Stomach (tissue), 9 donors: ENCODE measurements around the gene HAVCR1. TPM values are rescaled to one million over a fixed set of nuclear protein-coding genes. Genes with fewer than 3 reads are reported as not detected.

Source experiments
- DNase-seq, 2 donors: peaks; one replicate each; pipeline versions ENCODE4 v3.0.0 to v3.0.0-alpha.2; 2013 to 2019
- H3K27ac ChIP-seq, 5 donors: fragments of 200-600 bp in 4 of 5; sonication (generic) in 4 of 5; one replicate each; pipeline ENCODE4 v1.5.1; 2013 to 2019; ENCODE audit warnings: mild to moderate bottlenecking in 1 of 5, moderate library complexity in 1 of 5
- H3K27me3 ChIP-seq, 3 donors: fragments of 200-600 bp; sonication (generic); one replicate each; pipeline ENCODE4 v1.5.1; 2017 to 2019; ENCODE audit warnings: mixed run types in 1 of 3
- H3K36me3 ChIP-seq, 4 donors: fragments of 200-600 bp; sonication (generic); 1 replicate in 3 of 4; 2 replicates in 1 of 4; pipeline ENCODE4 v1.5.1; 2016 to 2019
- H3K4me1 ChIP-seq, 4 donors: fragments of 200-600 bp; sonication (generic); one replicate each; pipeline ENCODE4 v1.5.1; 2016 to 2019
- H3K4me3 ChIP-seq, 4 donors: fragments of 200-600 bp; sonication (generic) in 3 of 4; one replicate each; pipeline ENCODE4 v1.5.1; 2016 to 2019; ENCODE audit warnings: mild to moderate bottlenecking in 1 of 4
- H3K9me3 ChIP-seq, 4 donors: fragments of 200-600 bp; sonication (generic); one replicate each; pipeline ENCODE4 v1.5.1; 2016 to 2019
- EP300 ChIP-seq: sonication (generic); formaldehyde crosslinking; IDR thresholded peaks from one replicate; pipeline ENCODE4 v1.6.1; 2017; ENCODE audit warnings: antibody characterized with exemption
- POLR2A ChIP-seq, 4 donors: fragments of 450-650 bp; IDR thresholded peaks; one replicate each; pipeline ENCODE4 v1.6.1; 2016; ENCODE audit warnings: antibody characterized with exemption in 4 of 4, control low read depth in 2 of 4, mild to moderate bottlenecking in 1 of 4, moderate library complexity in 1 of 4
- POLR2AphosphoS5 ChIP-seq, 3 donors: sonication (generic); formaldehyde crosslinking; IDR thresholded peaks; one replicate each; pipeline ENCODE4 v1.6.1; 2016; ENCODE audit warnings: antibody characterized with exemption in 3 of 3
- WGBS, 5 donors: extraction: QIAGEN DNeasy Blood & Tissue Kit in 3 of 5; methylation state at CpG; one replicate each; pipeline versions ENCODE4 v1.1.5 to v1.1.7; 2013 to 2018; 5-methylcytosine and 5-hydroxymethylcytosine counted together
- intact Hi-C: fragments of 100-400 bp; cut with DNase I; formaldehyde crosslinking; loops from one replicate; pipeline ENCODE4 v1.15.1; 2023; ENCODE audit warnings: low total_unique reads
- polyA plus RNA-seq, 3 donors: library from polyadenylated mRNA; stranded (reverse); fragments of 200-250 nt; gene quantifications; one replicate each; pipeline ENCODE4 v1.2.3, GENCODE V29; 2013
- total RNA-seq, 5 donors: library from RNA; depleted of rRNA; stranded (reverse); fragments of >200 nt; gene quantifications; one replicate each; pipeline versions ENCODE4 v1.1.0 to v1.2.3, GENCODE V29; 2014 to 2016
- TF ChIP-seq, protein P1 (sequence below), 7 experiments: fragments of 450-650 bp in 4 of 7; fragments of 200-600 bp in 3 of 7; sonication (generic) in 3 of 7; IDR thresholded peaks; one replicate each; pipeline ENCODE4 v1.5.1; 2016 to 2019; ENCODE audit warnings: antibody characterized with exemption in 7 of 7, control low read depth in 2 of 7, mild to moderate bottlenecking in 1 of 7
- donor health status: healthy with polysubstance abuse.
- donor health status: Bipolar disorder and iron deficiency.
- donor health status: healthy.

The HAVCR1 gene
- total and polyA plus RNA-seq, 8 donors = 2.0 TPM; not detected in 6

DNA sequence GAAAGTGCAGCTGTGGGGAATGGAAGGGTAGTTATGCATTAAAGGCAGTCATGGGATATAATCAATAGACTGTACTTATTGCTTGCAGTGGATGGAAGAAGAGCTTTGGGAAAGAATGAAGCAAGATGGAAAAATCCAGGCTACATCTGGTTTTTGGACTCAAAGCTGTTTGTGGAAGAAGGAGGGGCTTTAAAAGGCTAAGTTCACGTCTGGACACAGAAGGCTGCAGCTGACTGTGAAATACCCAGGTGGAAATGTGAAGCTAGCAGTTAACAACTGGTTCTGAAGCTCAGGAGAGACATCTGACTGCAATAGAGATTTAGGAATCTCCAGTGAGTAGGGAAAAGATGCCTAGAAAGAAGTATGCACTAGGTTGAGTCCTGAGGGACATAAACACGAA lies 52.7 kb downstream of the HAVCR1 start:
- no peak overlapping the region for H3K4me3 ChIP-seq
- no peak for DNase-seq
- peaks cover 0 to 9% (median 6%) of the 10 kb centered on the region in 4 donors for H3K9me3 ChIP-seq
- TF ChIP-seq EP300 (no peak), POLR2A (IDR thresholded peaks at IDR 0.05) (no peak), POLR2AphosphoS5 (IDR thresholded peaks at IDR 0.05) (no peak)
- TF ChIP-seq, protein P1, sequence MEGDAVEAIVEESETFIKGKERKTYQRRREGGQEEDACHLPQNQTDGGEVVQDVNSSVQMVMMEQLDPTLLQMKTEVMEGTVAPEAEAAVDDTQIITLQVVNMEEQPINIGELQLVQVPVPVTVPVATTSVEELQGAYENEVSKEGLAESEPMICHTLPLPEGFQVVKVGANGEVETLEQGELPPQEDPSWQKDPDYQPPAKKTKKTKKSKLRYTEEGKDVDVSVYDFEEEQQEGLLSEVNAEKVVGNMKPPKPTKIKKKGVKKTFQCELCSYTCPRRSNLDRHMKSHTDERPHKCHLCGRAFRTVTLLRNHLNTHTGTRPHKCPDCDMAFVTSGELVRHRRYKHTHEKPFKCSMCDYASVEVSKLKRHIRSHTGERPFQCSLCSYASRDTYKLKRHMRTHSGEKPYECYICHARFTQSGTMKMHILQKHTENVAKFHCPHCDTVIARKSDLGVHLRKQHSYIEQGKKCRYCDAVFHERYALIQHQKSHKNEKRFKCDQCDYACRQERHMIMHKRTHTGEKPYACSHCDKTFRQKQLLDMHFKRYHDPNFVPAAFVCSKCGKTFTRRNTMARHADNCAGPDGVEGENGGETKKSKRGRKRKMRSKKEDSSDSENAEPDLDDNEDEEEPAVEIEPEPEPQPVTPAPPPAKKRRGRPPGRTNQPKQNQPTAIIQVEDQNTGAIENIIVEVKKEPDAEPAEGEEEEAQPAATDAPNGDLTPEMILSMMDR (IDR thresholded peaks at IDR 0.05) = no peak
- no peaks in the 10 kb centered on the region for H3K4me1 ChIP-seq
- intact Hi-C loops = no loop called here
- H3K27me3 ChIP-seq = no peaks in the 10 kb centered on the region
- no peaks in the 10 kb centered on the region for H3K36me3 ChIP-seq
- no peak overlapping the region for H3K27ac ChIP-seq
- WGBS, 5 donors = 51 to 71% (median 68%) methylated on average over 2 of the region's 2 CpGs

DNA sequence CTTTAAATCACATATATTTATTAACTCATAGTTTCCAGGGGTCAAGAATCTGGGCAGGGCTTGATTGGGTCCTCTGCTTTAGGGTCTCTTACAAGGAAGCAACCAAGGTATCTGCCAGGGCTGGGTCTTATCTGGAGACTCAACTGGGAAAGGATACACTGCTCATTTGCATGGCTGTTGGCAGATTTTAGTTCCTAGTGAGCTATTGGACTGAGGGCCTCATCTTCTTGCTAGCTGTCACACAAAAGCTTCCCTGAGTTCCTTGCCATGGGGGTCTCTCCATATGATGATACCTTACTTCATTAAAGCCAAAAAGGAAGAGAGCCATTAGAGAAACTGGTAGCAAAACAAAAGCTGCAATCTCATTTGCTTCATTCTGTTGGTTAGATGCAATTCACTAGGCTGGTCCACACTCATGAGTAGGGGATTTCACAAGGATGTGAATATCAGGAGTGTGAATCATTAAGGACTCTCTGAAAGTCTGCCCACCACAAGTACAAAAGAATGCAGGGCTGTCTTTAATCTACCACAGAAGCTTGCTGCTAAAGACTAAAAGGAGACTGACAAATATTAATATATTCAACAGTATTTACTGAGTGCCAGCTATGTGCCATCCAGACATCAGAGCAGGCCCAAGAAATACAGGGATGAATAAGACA lies 53.9 kb downstream of the HAVCR1 start:
- Histone ChIP-seq H3K9me3 (peaks cover 0 to 20% (median 13%) of the 10 kb centered on the region in 4 donors), H3K27me3 (no peaks in the 10 kb centered on the region), H3K36me3 (no peaks in the 10 kb centered on the region), H3K4me3 (no peak overlapping the region), H3K4me1 (no peaks in the 10 kb centered on the region), H3K27ac (no peak overlapping the region)
- DNase-seq = no peak
- TF ChIP-seq EP300 = no peak
- TF ChIP-seq POLR2A (IDR thresholded peaks at IDR 0.05) = no peak
- TF ChIP-seq, protein P1 (IDR thresholded peaks at IDR 0.05) = no peak
- no peak for TF ChIP-seq POLR2AphosphoS5 (IDR thresholded peaks at IDR 0.05)
- intact Hi-C loops = no loop called here

DNA sequence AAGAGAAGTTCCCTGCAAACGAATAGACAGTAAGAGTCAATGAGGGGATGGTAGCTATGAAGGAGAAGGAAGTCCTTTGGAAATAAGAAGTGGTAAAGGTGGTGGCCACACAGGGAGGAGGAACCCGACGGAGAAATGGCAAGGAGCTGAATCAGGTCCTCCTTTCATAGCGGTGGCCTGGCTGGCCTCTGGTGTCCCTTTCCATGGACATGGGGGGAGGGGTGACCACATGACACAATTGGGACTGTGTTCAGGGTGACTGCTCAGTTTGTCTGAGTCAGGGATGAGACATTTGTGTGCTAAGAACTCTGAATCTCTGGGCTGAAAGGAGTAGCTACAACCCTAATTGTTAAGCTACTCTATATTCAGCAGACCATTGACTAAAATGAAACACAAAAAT lies 67.2 kb downstream of the HAVCR1 start:
- intact Hi-C loops = no loop called here
- peaks cover 0 to 4% (median 0%) of the 10 kb centered on the region in 4 donors for H3K9me3 ChIP-seq
- no peaks in the 10 kb centered on the region for H3K4me1 ChIP-seq
- H3K36me3 ChIP-seq = no peaks in the 10 kb centered on the region
- TF ChIP-seq POLR2A (IDR thresholded peaks at IDR 0.05) (no peak), EP300 (no peak), POLR2AphosphoS5 (IDR thresholded peaks at IDR 0.05) (no peak)
- TF ChIP-seq, protein P1 (IDR thresholded peaks at IDR 0.05) = no peak
- no peaks in the 10 kb centered on the region for H3K27me3 ChIP-seq
- no peak for DNase-seq
- no peak overlapping the region for H3K27ac ChIP-seq
- H3K4me3 ChIP-seq = no peak overlapping the region
- 73 to 87% (median 81%) methylated on average over 4 of the region's 4 CpGs for WGBS, 5 donors

DNA sequence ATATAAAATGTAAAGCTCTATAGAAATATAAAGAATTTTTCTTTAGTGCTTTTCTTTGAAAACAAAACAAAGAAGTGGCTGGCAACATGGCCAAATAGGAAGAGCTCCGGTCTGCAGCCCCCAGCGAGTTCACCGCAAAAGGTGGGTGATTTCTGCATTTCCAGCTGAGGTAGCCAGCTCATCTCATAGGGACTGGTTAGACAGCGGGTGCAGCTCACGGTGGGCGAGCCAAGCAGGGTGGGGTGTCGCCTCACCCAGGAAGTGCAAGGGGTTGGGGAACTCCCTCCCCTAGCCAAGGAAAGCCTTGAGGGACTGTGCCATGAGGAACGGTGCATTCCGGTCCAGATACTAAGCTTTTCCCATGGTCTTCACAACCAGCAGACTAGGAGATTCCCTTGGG lies 74.9 kb downstream of the HAVCR1 start:
- Histone ChIP-seq H3K4me3 (no peak overlapping the region), H3K9me3 (no peaks in the 10 kb centered on the region), H3K36me3 (no peaks in the 10 kb centered on the region), H3K27ac (no peak overlapping the region), H3K27me3 (no peaks in the 10 kb centered on the region), H3K4me1 (no peaks in the 10 kb centered on the region)
- WGBS, 5 donors = 89 to 92% (median 91%) methylated on average over 9 of the region's 9 CpGs
- DNase-seq = no peak
- no peak for TF ChIP-seq EP300
- intact Hi-C loops = no loop called here

DNA sequence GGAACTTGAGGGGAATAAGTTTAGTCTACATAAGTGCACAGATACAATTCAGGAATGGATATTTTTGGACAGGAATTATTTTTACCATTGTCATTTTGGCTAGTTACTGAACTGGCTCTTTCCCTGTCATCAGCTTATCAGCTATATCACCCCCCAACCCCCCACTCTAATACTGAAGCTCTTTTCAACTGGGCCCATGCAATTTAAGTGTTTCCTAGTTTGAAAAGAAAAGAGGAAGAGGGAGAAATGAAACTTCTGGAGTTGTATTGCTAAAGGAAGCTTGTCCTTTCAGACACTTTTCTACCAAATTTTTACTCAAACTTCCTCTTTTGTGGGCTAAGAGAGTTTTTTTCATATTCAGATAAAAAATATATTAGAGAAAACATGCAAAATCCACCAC lies 77.4 kb downstream of the HAVCR1 start:
- H3K27ac ChIP-seq = no peak overlapping the region
- no peaks in the 10 kb centered on the region for H3K9me3 ChIP-seq
- no peak overlapping the region for H3K4me3 ChIP-seq
- no peaks in the 10 kb centered on the region for H3K27me3 ChIP-seq
- TF ChIP-seq, protein P1 (IDR thresholded peaks at IDR 0.05) = no peak
- TF ChIP-seq POLR2AphosphoS5 (IDR thresholded peaks at IDR 0.05) (no peak), EP300 (no peak)
- intact Hi-C loops = no loop called here
- no peak for DNase-seq
- H3K4me1 ChIP-seq = no peaks in the 10 kb centered on the region
- H3K36me3 ChIP-seq = no peaks in the 10 kb centered on the region
